Stimulated activated CD4-positive, alpha-beta T cell treated with anti-CD3 and anti-CD28 coated beads, Interleukin-1b, Interleukin-23, amount 100 ng/mL, for 24 hours (primary cell): Measurements from ENCODE around the gene APOBEC3G.

Source experiments
- DNase-seq, 4 experiments: peaks; one replicate each; pipeline ENCODE4 v3.0.0-alpha.2; 2020; ENCODE audit warnings: low read depth in 4 of 4, low spot score in 1 of 4

Gene APOBEC3G

DNA sequence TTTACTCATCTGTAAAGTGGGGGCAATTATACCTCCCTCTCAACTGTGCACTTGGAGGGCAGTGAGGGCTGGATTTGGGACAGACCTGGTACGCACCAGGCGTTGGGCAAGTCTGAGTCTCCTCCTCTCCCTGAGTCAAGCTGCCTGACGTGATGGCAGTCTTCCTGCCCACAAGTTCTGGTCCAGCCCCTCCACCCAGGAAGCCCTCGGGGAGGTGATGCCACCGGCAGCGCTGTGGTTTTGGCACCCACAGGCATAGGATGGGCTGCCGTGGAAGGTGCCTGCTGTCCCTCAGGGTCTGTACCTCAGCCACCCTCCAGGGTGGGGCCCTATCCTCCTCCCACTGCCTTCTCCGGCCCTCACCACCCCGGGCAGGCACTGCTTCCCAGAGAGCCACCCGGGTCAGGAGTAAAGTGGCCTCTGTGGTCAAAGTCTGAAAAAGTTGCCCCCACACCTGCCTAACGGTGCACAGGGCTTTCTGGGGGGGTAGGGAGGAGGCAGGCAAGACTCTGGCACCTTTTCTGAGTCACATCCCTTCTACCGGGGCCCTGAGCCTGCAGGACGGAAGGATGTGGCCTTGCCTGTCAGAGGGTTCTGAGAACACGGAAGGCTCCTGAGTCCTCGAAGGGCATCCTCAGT is 13.5 kb downstream of the APOBEC3G start:
- peak; percentile 37 to 72 (median 46) for DNase-seq

DNA sequence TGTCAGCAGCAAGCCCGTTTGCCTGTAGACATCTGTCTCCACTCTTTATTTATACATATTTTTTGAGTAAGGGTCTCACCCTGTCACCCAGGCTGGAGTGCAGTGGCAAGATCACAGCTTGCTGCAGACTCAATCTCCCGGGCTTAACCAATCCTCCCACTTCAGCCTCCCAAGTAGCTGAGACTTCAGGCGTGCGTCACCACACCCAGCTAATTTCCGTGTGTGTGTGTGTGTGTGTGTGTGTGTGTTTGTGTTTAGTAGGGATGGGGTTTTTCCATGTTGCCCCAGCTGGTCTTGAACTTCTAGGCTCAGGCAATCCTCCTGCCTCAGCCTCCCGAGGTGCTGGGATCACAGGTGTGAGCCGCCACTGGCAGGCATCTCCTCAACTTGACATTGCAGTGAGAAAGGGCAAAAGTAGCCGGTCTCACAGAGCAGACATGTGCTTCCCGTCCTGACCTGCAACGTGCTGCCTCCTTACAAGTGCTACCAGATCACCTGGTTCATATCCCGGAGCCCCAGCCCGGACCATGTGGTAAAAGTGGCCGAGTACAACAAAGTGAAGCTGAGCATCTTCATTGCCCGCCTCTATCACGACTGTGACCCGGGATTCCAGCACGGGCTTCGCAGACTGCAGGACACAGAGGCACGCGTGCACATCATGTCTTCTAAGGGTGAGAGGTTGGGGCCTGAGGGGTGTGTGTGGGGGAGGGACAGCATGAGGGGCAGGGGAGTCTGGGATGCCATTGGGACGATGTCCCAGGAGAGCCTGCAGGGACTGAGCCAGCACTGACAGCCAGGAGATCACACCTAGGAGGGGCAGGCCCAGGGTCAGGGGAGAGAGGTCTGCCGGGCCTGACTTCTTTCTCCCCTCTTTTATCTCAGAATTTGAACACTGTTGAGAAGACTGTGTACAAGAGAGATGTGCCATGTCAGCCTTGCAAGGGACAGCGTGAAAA is 14.3 kb downstream of the APOBEC3G start:
- DNase-seq, result no peak

DNA sequence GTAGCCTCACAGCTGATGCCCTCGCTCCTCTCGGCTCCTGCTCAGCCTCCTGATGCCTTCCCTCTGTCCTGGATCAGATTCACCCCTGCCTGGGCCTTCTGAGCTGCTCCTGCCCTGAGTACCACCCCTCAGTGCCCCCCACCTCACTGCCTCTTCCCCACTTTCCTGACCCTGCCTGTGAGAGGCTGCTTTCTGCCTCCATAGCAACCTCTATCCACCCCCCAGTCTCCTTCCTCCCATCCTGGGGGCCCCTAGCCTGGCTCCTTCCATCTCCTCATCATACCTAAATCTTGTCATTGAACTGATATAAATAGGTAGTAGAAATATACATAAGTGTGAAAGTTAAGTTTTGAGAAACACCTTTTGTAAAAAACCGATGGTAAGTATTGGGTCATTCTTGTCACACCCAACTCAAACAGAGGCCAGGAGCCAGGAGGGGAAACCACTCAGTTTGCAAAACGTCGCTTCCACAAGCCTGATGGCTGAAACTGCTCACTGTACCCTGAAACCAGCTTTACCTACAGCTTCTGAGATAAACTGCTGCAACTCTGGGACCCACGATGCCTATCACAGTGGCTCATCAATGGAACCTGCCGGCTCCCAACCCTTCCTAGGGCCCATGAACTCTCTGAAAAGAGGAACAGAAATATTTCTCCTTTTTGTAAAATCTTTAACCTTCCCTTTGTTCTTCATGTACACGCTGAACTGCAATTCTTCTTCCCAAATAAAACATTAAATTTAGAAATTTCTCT is 15.2 kb downstream of the APOBEC3G start:
- DNase-seq, result no peak

DNA sequence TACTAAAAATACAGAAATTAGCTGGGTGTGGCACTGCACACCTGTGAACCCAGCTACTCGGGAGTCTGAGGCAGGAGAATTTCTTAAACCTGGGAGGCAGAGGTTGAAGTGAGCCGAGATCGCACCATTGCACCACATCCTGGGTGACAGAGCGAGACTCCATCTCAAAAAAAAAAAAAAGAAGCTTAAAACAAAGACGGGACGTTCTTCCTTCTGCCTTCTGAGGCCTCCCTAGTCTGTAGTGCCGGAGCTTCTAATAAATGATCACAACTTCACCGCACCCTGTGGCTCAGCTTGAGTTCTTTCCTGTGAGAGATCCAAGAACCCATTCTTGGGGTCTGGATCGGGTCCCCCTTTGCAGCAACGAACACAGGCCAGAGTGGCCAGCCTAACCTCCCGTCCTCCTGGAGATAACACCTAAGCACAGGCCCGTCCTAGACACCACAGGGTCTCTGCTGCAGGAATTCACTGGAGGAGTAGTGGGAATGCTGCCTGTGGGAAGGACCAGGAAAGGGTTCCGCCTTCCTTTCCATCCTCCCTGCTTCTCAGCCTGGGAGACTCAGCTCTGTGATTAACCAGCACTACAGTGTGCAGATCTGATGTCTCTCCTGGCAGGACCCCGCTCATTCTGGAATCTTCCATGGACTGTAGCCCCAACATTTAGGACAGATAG is 17.8 kb downstream of the APOBEC3G start:
- DNase-seq, result no peak

DNA sequence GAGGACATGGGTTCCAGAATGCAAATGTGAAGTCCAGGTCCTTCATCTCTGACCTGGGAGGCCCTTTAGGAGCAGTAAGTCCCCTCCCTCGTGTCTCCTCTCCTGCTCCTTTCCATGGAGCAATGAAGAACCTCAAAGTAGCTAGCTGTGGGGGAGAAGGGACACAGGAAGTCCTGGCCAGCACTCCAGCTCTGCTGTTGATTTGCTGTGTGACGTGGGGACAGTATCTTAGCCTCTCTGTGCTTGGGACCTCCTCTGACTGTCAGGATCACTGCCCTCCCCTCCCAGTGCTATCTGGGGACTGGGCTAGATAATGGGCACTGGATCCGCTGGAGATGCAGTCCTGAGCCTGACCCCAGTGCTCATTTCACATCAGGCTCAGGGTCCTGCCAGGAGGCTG is 18.9 kb downstream of the APOBEC3G start:
- DNase-seq, result no peak

DNA sequence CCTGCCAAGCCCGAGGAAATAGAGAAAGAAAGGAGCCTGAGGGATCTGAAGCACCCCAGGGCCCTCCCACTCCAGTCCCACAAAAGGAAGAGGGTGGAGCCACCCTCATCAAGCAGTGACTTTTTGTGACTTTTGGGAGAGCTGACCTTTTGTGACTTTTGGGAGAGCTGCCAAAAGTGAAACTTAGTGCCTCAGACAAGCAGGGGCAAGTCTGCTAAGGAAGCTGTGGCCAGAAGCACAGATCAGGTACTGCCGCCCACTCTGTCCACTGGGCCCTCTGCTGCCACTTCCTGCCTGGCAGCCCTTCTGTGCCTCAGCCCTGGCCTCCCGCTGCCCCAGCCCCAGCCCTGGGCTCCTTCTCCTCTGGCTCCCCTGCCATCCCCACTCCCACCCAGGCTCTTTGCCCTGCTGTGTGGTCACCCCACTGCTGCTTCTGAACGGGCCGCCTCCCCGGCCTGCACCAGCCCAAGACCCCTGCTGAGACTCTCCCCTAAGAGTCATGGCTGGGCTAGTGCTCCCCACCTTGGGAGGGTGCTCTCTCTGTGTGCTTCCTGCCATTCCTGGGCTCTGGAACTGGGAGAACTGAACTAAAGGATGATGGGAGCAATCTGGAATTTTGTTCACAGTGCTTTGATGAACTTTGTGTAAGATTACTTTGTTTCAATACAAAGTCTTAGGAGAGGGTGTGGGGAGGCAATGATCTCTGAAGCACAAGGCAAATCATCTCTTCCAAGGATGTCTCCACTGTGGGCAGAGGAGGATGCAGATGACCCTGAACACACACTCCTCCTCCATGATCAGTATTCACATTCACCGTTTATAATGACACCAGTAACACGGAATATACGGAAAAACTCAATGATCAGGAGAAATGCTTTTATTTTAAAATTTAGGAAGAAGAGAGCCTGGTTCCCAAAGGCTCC is 20.3 kb downstream of the APOBEC3G start, which contains the start of gene APOBEC3H:
APOBEC3H (plus strand) TSS at position 147 of the 923 bp plus-strand sequence. CDS start 3,035 bp downstream, outside the sequence.
- DNase-seq, result no peak

DNA sequence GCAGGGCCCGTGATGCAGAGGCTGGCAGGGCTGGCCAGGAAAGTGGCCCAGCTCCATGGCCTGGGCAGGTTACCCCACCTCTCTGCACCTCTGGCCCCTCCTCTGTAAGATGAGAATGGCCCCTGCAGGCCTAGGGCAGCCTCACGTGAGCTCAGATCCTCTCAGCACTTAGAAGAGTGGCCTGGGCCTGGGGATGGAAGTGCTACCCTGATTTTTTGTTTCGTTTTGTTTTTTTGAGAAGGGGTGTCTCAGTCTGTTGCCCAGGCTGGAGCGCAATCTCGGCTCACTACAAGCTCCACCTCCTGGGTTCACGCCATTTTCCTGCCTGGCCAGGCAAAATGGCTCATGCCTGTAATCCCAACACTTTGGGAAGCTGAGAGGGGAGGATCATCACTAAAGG is 21.0 kb downstream of the APOBEC3G start:
- no peak for DNase-seq

DNA sequence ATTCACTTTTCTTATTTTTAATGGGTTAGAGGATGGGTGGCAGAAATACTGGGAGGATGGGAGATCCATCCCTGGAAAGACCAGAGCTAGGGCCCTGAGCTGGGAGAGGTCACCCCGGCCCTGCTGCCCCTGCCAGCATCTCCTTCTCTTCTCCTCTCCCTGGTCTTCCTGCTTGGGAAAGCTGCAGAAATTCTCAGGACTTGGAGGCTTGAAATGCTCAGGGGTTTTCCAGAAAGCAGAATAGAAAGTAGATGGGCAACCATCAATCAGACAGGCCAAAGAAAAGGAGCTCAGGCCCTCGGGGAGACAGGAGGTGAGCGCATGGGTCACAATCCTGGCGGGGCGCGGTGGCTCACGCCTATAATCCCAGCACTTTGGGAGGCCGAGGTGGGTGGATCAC is 21.5 kb downstream of the APOBEC3G start:
- no peak for DNase-seq

DNA sequence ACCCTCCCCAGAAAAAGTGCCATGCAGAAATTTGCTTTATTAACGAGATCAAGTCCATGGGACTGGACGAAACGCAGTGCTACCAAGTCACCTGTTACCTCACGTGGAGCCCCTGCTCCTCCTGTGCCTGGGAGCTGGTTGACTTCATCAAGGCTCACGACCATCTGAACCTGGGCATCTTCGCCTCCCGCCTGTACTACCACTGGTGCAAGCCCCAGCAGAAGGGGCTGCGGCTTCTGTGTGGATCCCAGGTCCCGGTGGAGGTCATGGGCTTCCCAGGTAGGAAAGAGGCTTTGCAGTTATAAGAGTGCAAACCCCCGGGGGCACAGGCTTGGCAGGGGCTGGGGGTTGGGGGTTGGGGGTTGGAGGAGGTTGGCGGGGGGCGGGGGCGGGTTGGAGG is 24.2 kb downstream of the APOBEC3G start:
- no peak for DNase-seq

DNA sequence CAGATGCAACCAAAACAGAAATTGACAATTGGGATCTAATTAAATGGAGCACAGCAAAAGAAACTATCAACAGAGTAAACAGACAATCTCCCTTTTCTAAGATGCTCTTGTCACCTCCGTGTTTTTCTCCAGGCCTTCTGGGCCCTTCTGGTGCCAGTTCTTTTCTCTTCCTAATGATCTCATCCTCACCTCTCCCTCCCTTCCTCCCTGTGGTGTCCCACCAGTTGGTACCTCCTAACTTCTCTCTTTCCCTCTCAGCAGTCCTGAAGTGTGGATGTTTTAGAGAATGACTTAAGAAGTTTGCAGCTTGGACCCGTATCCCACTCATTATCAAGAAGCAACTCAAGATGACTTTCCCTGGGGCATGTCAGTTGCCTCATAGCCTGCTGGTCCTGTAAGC is 26.4 kb downstream of the APOBEC3G start:
- DNase-seq, result no peak

DNA sequence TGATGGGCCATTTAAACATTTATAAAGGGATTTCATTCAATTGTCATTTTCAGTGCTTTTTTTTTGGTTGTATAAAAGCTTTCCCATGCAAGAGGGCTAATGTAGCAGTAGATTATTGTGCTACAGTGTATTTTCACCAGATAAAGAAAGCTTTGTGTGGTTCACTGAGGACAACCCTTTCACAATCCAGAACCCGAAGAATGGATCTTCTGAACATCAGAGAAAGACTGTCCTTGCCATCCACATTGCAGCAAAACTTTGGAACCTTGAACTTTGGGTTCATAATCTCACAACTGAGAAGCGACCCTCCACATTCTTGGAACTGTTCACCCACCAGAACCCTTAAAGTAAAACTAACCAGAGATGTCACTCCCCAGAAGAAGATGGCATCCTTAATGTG is 29.3 kb downstream of the APOBEC3G start:
- DNase-seq, result no peak

DNA sequence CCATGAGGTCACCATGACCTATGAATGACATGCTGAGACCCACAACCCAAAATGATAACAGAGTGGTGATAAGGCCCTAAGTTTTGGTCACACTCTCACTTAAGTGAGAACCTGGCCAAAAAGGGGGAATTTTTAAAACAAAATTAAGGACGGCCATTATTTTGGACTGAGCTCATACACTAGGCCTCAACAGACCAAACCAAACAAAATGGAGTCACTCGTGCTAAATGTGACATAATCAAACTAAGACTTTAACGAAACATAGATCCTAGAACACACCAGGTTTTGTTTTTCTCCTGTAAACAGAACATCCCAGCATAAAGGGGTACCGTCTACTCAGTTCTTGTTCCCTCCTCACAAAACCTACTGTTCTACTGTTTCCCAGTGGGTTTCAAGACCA is 31.4 kb downstream of the APOBEC3G start:
- no peak for DNase-seq

DNA sequence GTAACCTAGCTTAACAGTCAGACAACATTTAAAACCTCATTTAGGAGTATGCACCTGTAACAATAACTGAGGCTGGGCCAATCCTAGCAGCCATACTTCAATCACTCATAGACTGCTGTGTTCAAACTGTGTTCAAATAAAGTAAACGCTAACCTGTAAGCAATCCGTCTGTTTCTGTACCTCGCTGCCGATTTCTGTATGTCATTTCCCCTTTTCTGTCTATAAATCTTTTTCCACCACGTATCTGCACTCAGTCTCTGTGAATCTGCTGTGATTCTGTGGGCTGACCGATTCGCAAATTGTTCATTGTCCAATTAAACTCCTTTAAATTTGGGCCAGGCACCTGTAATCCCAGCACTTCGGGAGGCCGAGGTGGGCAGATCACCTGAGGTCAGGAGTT is 32.3 kb downstream of the APOBEC3G start:
- no peak for DNase-seq

DNA sequence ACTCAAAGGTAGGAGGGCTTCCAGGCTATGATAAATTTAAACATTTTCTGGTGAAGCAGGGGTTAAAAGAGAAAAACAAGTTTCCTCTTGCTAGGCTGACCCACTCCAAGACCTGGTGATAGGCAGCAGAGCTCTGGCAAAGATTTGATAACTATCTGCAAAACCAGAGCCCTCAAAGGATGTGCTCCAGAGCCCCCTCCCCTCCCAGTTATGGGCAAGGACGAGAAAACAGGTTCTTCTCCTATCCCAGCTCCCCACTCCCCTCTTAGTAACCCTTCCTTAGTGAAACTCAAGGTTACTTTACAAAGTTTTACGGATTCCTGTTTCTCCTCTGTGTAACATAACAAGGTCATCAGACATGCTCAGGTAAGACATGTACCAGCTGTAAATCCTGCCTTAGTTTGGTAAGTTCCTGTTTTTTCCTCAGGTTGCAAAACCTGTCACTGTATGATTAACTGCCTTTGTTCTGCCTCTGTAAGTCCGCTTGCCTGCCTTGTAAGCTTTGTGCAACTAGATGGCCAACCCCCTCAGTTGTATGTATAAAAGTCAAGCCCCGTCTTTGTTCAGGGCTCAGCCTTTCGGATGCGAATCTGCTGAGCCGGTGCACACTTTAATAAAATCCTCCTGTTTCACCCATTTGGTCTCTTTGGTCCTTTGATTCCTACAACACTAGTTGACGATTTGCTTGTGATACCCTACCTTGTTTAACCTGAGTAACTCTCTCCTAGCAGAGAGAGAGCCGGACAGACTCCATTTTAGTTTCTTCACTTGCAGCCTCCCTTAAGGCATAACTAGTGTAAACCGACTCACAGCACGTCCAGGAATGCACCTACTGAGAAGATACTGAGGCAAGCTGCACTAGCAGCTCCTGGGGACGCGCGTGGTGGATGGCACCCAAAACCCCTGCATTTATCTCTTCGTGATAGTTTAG is 33.8 kb downstream of the APOBEC3G start:
- DNase-seq, result no peak

DNA sequence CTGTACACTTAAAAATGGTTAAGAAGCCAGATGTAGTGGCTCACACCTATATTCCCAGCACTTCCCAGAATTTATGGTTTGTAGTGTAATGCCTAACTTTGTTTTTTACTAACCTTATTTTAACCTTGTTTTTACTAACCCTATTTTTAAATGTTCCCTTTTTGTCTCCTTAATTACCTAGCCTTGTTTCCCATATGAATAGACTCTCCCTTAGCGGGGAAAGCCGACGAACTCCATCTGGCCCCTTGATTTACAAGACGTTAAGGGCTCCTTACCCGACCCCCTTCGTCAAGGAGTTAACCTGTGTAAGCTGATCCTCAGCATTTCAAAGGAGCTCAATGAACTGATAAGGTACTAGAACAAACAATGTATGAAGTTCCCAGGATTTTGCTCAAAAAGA is 37.0 kb downstream of the APOBEC3G start:
- no peak for DNase-seq

DNA sequence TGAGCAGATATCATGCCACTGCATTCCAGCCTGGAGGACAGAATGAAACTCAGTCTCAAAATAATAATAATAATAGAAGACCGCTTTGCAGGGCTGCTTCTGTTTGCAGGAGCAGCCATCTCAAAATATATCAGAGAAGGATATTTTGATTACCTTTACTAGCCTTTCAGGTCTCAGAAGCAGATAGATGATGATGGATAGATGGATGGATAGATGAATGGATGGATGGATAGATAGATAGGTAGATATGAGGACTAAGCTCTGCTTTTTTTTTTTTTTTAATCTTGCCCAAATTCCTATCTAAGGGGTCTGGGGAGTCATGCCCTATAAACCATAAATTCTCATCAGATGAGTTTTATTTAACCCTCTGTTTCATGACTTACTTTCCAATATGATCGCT is 38.5 kb downstream of the APOBEC3G start:
- DNase-seq, result no peak

DNA sequence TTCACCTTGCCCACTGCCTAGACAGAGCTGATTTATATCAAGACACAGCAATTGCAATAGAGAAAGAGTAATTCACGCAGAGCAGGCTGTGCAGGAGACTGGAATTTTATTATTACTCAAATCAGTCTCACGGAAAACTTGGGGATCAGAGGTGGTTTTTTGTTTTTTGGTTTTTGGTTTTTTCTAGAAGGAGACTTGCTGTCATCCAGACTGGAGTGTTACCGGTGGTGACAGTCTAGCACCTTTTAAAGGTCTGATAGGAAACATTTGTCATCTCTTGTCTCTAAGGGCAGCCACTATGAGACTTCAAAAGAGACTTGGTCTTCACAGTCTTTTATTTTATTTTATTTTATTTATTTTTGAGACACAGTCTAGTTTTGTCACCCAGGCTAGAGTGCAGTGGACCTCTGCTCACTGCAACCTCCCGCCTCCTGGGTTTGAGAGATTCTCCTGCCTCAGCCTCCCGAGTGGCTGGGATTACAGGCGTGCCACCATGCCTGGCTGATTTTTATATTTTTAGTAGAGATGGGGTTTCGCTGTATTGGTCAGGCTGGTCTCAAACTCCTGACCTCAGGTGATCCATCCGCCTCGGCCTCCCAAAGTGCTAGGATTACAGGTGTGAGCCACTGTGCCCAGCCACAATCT is 39.0 kb downstream of the APOBEC3G start:
- no peak for DNase-seq

DNA sequence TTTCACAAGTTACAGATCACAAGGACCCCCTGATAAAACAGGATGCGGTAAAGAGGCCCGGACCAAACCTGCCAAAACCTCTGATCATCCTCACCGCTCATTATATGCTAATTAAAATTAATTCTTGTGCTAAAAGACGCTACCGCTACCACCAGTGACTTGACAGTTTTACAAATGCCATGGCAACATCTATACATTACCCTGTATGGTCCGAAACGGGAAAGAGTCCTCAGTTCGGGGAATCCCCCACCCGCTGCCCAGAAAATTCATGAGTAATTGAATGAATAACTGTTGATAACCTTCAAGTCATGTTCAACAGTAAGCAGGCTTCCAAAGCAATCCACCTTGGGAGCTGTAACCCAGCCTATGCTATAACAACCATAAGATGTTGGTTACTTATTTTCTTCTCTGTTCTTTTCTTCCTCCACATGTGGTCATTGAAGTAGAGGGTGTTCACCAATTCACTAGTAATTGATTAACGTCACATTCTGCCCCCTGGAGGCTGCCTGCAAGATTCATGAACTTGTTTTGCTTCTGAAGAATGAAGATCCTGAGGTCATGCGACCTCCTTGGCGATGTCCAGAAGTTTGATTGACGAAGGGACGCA is 40.6 kb downstream of the APOBEC3G start:
- DNase-seq, result peak; percentile 31 to 69 (median 41)
